NT2/D1 (cell line): ENCODE measurements around the gene RBM28.

Experiments
- DNase-seq: peaks from one replicate; pipeline ENCODE4 v3.0.0-alpha.2; 2011; ENCODE audit warnings: low read depth, low spot score
- H3K27me3 ChIP-seq: 2 replicates; pipeline ENCODE4 v1.6.0; 2011; ENCODE audit warnings: mild to moderate bottlenecking; ENCODE audit not compliant: insufficient read length, insufficient read depth
- H3K36me3 ChIP-seq: 2 replicates; pipeline ENCODE4 v1.6.1; 2011; ENCODE audit warnings: mild to moderate bottlenecking, low read length, mixed read lengths; ENCODE audit not compliant: insufficient read depth, insufficient read length
- H3K4me1 ChIP-seq: 2 replicates; pipeline ENCODE4 v1.5.1; 2011; ENCODE audit not compliant: insufficient read depth, insufficient read length
- H3K4me3 ChIP-seq: 2 replicates; pipeline ENCODE4 v1.5.1; 2011; ENCODE audit warnings: low read depth; ENCODE audit not compliant: insufficient read length
- H3K9ac ChIP-seq: 2 replicates; pipeline ENCODE4 v1.6.0; 2011; ENCODE audit warnings: low read depth; ENCODE audit not compliant: insufficient read length
- H3K9me3 ChIP-seq: 2 replicates; pipeline ENCODE4 v1.5.1; 2011; ENCODE audit warnings: mild to moderate bottlenecking, low read length; ENCODE audit not compliant: insufficient read depth
- SUZ12 ChIP-seq: IDR thresholded peaks from 2 replicates; pipeline ENCODE4 v1.6.1; 2011; ENCODE audit not compliant: insufficient read length, insufficient read depth; ENCODE audit errors: extremely low read depth
- YY1 ChIP-seq: IDR thresholded peaks from 2 replicates; pipeline ENCODE4 v1.6.1; 2011; ENCODE audit not compliant: insufficient read length, insufficient read depth
- ZNF274 ChIP-seq: IDR thresholded peaks from 2 replicates; pipeline ENCODE4 v1.6.1; 2011; ENCODE audit warnings: mild to moderate bottlenecking, low read depth, low read length

RBM28 gene

GRCh38 chr7:128311013-128311412, 32.7 kb downstream of the RBM28 start:
- Histone ChIP-seq H3K9ac (no peak overlapping the region), H3K27me3 (no peaks in the 10 kb centered on the region), H3K4me3 (no peak overlapping the region), H3K4me1 (no peaks in the 10 kb centered on the region), H3K36me3 (peaks cover 77% of the 10 kb centered on the region), H3K9me3 (no peaks in the 10 kb centered on the region)
- DNase-seq: no peak
- no peak for TF ChIP-seq YY1

GRCh38 chr7:128310499-128310898, 33.2 kb downstream of the RBM28 start:
- no peak overlapping the region for H3K9ac ChIP-seq
- H3K36me3 ChIP-seq: peaks cover 81% of the 10 kb centered on the region
- no peak for TF ChIP-seq YY1
- no peak for TF ChIP-seq SUZ12
- no peak for TF ChIP-seq ZNF274

GRCh38 chr7:128309976-128310375, 33.7 kb downstream of the RBM28 start:
- Histone ChIP-seq H3K4me1 (no peaks in the 10 kb centered on the region), H3K36me3 (peaks cover 83% of the 10 kb centered on the region), H3K27me3 (no peaks in the 10 kb centered on the region), H3K4me3 (no peak overlapping the region), H3K9me3 (no peaks in the 10 kb centered on the region), H3K9ac (no peak overlapping the region)
- no peak for DNase-seq
- TF ChIP-seq YY1: no peak
- no peak for TF ChIP-seq SUZ12

More at GRCh38 chr7:128310499-128310898, 33.2 kb downstream of the RBM28 start:
- H3K4me1 ChIP-seq: no peaks in the 10 kb centered on the region
- no peak for DNase-seq
- H3K4me3 ChIP-seq: no peak overlapping the region
- no peaks in the 10 kb centered on the region for H3K9me3 ChIP-seq
- H3K27me3 ChIP-seq: no peaks in the 10 kb centered on the region

- Histone ChIP-seq H3K9ac (no peak overlapping the region), H3K4me1 (no peaks in the 10 kb centered on the region), H3K9me3 (no peaks in the 10 kb centered on the region), H3K4me3 (no peak overlapping the region), H3K36me3 (peaks cover 81% of the 10 kb centered on the region), H3K27me3 (no peaks in the 10 kb centered on the region)
- no peak for TF ChIP-seq YY1
- no peak for TF ChIP-seq ZNF274
- no peak for TF ChIP-seq SUZ12
- no peak for DNase-seq
Measured at GRCh38 chr7:128309124-128309523, 34.6 kb downstream of the RBM28 start.

GRCh38 chr7:128307061-128307460, 36.6 kb downstream of the RBM28 start:
- H3K36me3 ChIP-seq: peaks cover 80% of the 10 kb centered on the region
- TF ChIP-seq YY1: no peak
- no peak for TF ChIP-seq ZNF274
- no peak for TF ChIP-seq SUZ12
- no peaks in the 10 kb centered on the region for H3K4me1 ChIP-seq

GRCh38 chr7:128304212-128304611, 39.5 kb downstream of the RBM28 start:
- Histone ChIP-seq H3K9me3 (no peaks in the 10 kb centered on the region), H3K4me3 (no peak overlapping the region), H3K9ac (no peak overlapping the region), H3K4me1 (peaks cover 6% of the 10 kb centered on the region), H3K36me3 (peaks cover 65% of the 10 kb centered on the region), H3K27me3 (no peaks in the 10 kb centered on the region)
- DNase-seq: no peak
- TF ChIP-seq SUZ12: no peak

More at GRCh38 chr7:128307061-128307460, 36.6 kb downstream of the RBM28 start:
- DNase-seq: no peak
- no peaks in the 10 kb centered on the region for H3K9me3 ChIP-seq
- H3K9ac ChIP-seq: no peak overlapping the region
- no peaks in the 10 kb centered on the region for H3K27me3 ChIP-seq
- H3K4me3 ChIP-seq: no peak overlapping the region

- peaks cover 6% of the 10 kb centered on the region for H3K4me1 ChIP-seq
- DNase-seq: no peak
- peaks cover 60% of the 10 kb centered on the region for H3K36me3 ChIP-seq
- H3K9ac ChIP-seq: no peak overlapping the region
- TF ChIP-seq YY1 (no peak), ZNF274 (no peak), SUZ12 (no peak)
- H3K9me3 ChIP-seq: no peaks in the 10 kb centered on the region
- no peaks in the 10 kb centered on the region for H3K27me3 ChIP-seq
- no peak overlapping the region for H3K4me3 ChIP-seq
Measured at GRCh38 chr7:128303643-128304042, 40.1 kb downstream of the RBM28 start.

- Histone ChIP-seq H3K4me1 (peaks cover 6% of the 10 kb centered on the region), H3K9me3 (no peaks in the 10 kb centered on the region), H3K36me3 (peaks cover 57% of the 10 kb centered on the region), H3K4me3 (no peak overlapping the region), H3K9ac (no peak overlapping the region), H3K27me3 (no peaks in the 10 kb centered on the region)
- TF ChIP-seq ZNF274 (no peak), YY1 (no peak), SUZ12 (no peak)
- no peak for DNase-seq
Measured at GRCh38 chr7:128303133-128303532, 40.6 kb downstream of the RBM28 start.
